Omental fat pad (tissue), 4 donors: Measurements from ENCODE around the gene SEC11A. TPM values are rescaled to one million over a fixed set of nuclear protein-coding genes. Genes with fewer than 3 reads are reported as not detected.

Experiments
- ATAC-seq: fragments of 150-250 bp; one replicate; pipeline ENCODE4 v1.9.1; 2016; ENCODE audit warnings: mild to moderate bottlenecking, moderate library complexity; ENCODE audit not compliant: low FRiP score
- DNase-seq: peaks from one replicate; pipeline ENCODE4 v3.0.0-alpha.2; 2019; ENCODE audit warnings: low spot score
- total RNA-seq, 4 donors: library from RNA; depleted of rRNA; stranded (reverse); fragments of >200 nt; gene quantifications; one replicate each; pipeline ENCODE4 v1.1.0, GENCODE V29; 2016
- TF ChIP-seq, protein P1 (sequence below), 3 donors: fragments of 450-650 bp; IDR thresholded peaks; one replicate each; pipeline ENCODE4 v1.5.1; 2016 to 2017; ENCODE audit warnings: antibody characterized with exemption in 3 of 3, mild to moderate bottlenecking in 3 of 3, moderate library complexity in 2 of 3

SEC11A gene
- total RNA-seq, 4 donors from 2014 or later, result 131 to 191 (median 149) TPM

DNA sequence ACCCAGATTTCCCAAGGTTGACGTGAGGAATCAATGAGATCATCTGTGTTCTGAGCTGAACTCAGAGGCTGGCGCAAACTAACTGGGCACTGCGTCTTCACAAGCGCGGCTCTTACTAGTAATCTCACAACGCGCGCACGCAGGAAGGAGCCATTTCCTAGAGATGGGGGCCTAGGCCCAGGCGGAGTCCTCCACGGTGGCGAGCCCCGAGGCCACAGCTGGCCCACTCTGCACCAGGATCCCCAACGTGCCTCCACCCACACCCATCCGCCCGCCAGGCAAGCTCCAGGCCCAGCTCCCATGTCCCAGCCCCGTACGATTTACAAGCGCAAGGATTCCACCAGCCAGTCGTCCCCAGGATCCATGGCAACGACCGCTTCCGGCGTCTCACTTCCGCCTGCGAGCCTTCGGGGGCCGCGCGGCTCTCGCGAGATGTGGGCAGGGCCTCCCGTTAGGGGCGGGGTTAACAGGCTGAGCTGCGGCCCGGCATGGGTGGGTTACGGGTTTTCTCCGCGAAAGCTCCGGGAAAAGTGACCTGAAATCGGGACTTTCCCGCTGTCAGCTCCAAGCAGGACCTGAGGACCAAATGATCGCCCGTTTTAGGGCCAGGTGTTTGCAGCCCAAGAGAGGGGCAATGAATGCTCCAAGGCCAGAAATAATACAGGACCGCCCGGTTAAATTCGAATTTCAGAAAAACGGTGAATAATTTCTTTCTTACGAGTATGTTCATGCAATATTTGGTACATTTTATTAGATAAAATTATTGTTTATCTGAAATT is 61.8 kb downstream of the SEC11A start, which contains the start of gene WDR73:
Gene WDR73 (minus strand): TSS at position 374 of the 779 bp plus-strand sequence. CDS start 9 bp downstream, at position 365.
- DNase-seq, result peak; percentile 94
- ATAC-seq, result peak; percentile 82
- TF ChIP-seq, protein P1, sequence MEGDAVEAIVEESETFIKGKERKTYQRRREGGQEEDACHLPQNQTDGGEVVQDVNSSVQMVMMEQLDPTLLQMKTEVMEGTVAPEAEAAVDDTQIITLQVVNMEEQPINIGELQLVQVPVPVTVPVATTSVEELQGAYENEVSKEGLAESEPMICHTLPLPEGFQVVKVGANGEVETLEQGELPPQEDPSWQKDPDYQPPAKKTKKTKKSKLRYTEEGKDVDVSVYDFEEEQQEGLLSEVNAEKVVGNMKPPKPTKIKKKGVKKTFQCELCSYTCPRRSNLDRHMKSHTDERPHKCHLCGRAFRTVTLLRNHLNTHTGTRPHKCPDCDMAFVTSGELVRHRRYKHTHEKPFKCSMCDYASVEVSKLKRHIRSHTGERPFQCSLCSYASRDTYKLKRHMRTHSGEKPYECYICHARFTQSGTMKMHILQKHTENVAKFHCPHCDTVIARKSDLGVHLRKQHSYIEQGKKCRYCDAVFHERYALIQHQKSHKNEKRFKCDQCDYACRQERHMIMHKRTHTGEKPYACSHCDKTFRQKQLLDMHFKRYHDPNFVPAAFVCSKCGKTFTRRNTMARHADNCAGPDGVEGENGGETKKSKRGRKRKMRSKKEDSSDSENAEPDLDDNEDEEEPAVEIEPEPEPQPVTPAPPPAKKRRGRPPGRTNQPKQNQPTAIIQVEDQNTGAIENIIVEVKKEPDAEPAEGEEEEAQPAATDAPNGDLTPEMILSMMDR (IDR thresholded peaks at IDR 0.05), result no peak

GRCh38 chr15:84653584-84653909 is 62.4 kb downstream of the SEC11A start:
- ATAC-seq, result no peak
- no peak for DNase-seq
- TF ChIP-seq, protein P1 (IDR thresholded peaks at IDR 0.05), result no peak

- no peak for ATAC-seq
- TF ChIP-seq, protein P1 (IDR thresholded peaks at IDR 0.05), result no peak
- no peak for DNase-seq
Observed at GRCh38 chr15:84649706-84650105, 66.2 kb downstream of the SEC11A start.

- TF ChIP-seq, protein P1 (IDR thresholded peaks at IDR 0.05), result no peak
- DNase-seq (no peak), ATAC-seq (no peak)
Observed at GRCh38 chr15:84648539-84648938, 67.4 kb downstream of the SEC11A start.

GRCh38 chr15:84647726-84648125 is 68.2 kb downstream of the SEC11A start:
- no peak for ATAC-seq
- TF ChIP-seq, protein P1 (IDR thresholded peaks at IDR 0.05), result no peak
- no peak for DNase-seq

GRCh38 chr15:84645997-84646396 is 69.9 kb downstream of the SEC11A start:
- ATAC-seq, result no peak
- TF ChIP-seq, protein P1 (IDR thresholded peaks at IDR 0.05), result no peak
- no peak for DNase-seq

DNA sequence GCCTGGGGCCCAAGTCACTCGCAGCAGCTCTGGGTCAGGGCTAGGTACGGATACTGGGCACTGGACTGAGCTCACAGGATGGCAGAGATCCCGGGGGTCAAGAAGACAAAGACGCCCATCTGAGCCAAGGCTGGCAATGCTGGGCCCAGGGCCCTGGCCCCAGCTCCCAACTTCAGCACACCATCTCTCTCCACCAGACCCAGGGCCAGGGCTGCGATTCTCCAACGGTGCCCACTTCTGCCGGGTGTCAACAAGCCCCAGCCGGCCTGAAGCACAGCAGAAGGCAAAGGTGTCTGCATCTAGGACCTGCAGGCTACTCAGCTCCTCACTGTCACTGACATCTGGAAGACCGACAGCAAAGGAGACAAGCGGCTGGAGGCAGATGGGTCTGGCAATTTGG is 70.4 kb downstream of the SEC11A start:
- TF ChIP-seq, protein P1 (IDR thresholded peaks at IDR 0.05), result no peak
- DNase-seq (no peak), ATAC-seq (no peak)
